Measurements from ENCODE around the gene C4orf51.

The C4orf51 gene

DNA sequence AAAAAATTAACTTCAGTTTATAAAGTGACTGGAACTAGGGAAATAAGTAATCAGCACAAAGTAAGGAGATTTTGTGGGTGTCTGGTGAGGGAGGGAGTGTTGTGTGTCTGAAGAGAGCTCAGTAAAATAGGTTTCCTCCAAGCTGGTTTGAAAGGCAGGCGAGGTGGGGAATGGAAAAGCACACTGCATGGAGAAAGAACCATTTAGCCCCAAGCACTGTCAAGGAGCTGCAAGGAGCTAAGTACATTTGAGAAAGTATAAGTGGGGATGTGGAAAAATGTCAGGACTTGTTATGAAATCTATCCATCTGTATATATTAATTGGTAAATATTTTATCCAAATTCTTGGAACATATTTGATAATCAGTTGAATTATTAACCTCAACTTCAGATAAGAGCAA is 956 bp downstream of the C4orf51 start:
- no peaks in the 10 kb centered on the region for H4K20me1 ChIP-seq (ENCODE audit: insufficient read depth, low read length)
- no peaks in the 10 kb centered on the region for H3K27me3 ChIP-seq (ENCODE audit: insufficient read depth, low read length, poor library complexity)
- no peaks in the 10 kb centered on the region for H3K79me2 ChIP-seq (ENCODE audit: insufficient read depth, low read length)
- H3K9ac ChIP-seq (ENCODE audit: low read depth, low read length), result no peak overlapping the region
- no peak overlapping the region for H3K4me3 ChIP-seq (ENCODE audit: low read depth in 1 of 2, low read length in 2 of 2)
- H3K9me3 ChIP-seq (ENCODE audit: insufficient read depth, low read length, severe bottlenecking), result no peaks in the 10 kb centered on the region
- TF ChIP-seq, protein P1, sequence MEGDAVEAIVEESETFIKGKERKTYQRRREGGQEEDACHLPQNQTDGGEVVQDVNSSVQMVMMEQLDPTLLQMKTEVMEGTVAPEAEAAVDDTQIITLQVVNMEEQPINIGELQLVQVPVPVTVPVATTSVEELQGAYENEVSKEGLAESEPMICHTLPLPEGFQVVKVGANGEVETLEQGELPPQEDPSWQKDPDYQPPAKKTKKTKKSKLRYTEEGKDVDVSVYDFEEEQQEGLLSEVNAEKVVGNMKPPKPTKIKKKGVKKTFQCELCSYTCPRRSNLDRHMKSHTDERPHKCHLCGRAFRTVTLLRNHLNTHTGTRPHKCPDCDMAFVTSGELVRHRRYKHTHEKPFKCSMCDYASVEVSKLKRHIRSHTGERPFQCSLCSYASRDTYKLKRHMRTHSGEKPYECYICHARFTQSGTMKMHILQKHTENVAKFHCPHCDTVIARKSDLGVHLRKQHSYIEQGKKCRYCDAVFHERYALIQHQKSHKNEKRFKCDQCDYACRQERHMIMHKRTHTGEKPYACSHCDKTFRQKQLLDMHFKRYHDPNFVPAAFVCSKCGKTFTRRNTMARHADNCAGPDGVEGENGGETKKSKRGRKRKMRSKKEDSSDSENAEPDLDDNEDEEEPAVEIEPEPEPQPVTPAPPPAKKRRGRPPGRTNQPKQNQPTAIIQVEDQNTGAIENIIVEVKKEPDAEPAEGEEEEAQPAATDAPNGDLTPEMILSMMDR (IDR thresholded peaks at IDR 0.05; ENCODE audit: borderline replicate concordance, extremely low read depth, low read length, poor library complexity, severe bottlenecking), result no peak
- no peak for DNase-seq
- no peaks in the 10 kb centered on the region for H3K4me1 ChIP-seq (ENCODE audit: insufficient read depth, low read length)
- H3K27ac ChIP-seq (ENCODE audit: low read length), result no peak overlapping the region
- no peak overlapping the region for H3K4me2 ChIP-seq (ENCODE audit: insufficient read depth, low read length)
- no peak overlapping the region for H2AFZ ChIP-seq (ENCODE audit: low read depth, low read length)
- no peaks in the 10 kb centered on the region for H3K36me3 ChIP-seq (ENCODE audit: insufficient read depth, low read length)
- ATAC-seq (ENCODE audit: insufficient read depth, low read depth), result no peak

DNA sequence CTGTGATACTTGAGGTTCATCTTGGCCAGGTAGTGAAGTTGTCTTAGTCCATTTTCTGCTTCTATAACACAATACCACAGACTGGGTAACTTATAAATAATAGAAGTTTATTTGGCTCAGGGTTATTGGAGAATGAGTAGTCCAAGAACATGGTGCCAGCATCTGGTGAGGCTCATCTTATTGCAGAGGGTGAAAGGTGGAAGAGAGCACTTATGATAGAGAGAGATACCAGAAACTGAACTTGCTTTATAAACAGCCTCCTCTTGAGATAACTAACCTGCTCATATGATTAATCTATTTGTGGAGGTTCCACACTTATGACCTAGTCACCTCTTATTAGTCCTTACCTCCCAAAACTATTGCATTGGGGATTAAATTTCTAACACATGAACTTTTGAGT is 1.6 kb downstream of the C4orf51 start:
- no peak overlapping the region for H2AFZ ChIP-seq (ENCODE audit: low read depth, low read length)
- DNase-seq (no peak), ATAC-seq (ENCODE audit: insufficient read depth, low read depth) (no peak)
- no peaks in the 10 kb centered on the region for H3K4me1 ChIP-seq (ENCODE audit: insufficient read depth, low read length)
- no peaks in the 10 kb centered on the region for H3K36me3 ChIP-seq (ENCODE audit: insufficient read depth, low read length)
- H4K20me1 ChIP-seq (ENCODE audit: insufficient read depth, low read length), result no peaks in the 10 kb centered on the region
- H3K27ac ChIP-seq (ENCODE audit: low read length), result no peak overlapping the region
- no peak overlapping the region for H3K4me3 ChIP-seq (ENCODE audit: low read depth in 1 of 2, low read length in 2 of 2)
- H3K79me2 ChIP-seq (ENCODE audit: insufficient read depth, low read length), result no peaks in the 10 kb centered on the region
- no peak overlapping the region for H3K4me2 ChIP-seq (ENCODE audit: insufficient read depth, low read length)
- no peak overlapping the region for H3K9ac ChIP-seq (ENCODE audit: low read depth, low read length)
- no peaks in the 10 kb centered on the region for H3K9me3 ChIP-seq (ENCODE audit: insufficient read depth, low read length, severe bottlenecking)
- H3K27me3 ChIP-seq (ENCODE audit: insufficient read depth, low read length, poor library complexity), result no peaks in the 10 kb centered on the region
- no peak for TF ChIP-seq EZH2 (IDR thresholded peaks at IDR 0.05; ENCODE audit: borderline replicate concordance, low read depth, low read length, severe bottlenecking)
- TF ChIP-seq, protein P1 (IDR thresholded peaks at IDR 0.05; ENCODE audit: borderline replicate concordance, extremely low read depth, low read length, poor library complexity, severe bottlenecking), result no peak

DNA sequence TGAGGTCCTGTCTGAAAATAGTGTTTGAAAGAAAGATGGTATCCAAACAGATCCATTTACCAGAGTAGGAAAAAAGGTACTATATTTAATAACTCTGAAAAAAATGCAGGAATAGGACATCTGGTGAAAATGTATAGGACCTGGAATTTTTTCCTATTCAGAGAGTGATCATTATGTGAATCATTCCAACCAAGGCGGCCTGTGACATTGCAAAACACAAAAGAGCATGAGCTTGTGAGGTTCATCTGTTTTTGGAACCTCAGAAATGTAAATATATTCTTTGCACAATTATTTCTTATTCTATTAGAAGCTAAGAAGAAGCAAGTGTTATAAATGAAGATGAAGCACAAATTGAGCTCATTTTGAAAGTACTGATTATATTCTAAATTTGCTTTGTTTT is 2.0 kb downstream of the C4orf51 start:
- Histone ChIP-seq H3K9ac (ENCODE audit: low read depth, low read length) (no peak overlapping the region), H4K20me1 (ENCODE audit: insufficient read depth, low read length) (no peaks in the 10 kb centered on the region), H3K27me3 (ENCODE audit: insufficient read depth, low read length, poor library complexity) (no peaks in the 10 kb centered on the region), H3K4me2 (ENCODE audit: insufficient read depth, low read length) (no peak overlapping the region), H3K27ac (ENCODE audit: low read length) (no peak overlapping the region), H2AFZ (ENCODE audit: low read depth, low read length) (no peak overlapping the region), H3K4me3 (ENCODE audit: low read depth in 1 of 2, low read length in 2 of 2) (no peak overlapping the region), H3K36me3 (ENCODE audit: insufficient read depth, low read length) (no peaks in the 10 kb centered on the region), H3K9me3 (ENCODE audit: insufficient read depth, low read length, severe bottlenecking) (no peaks in the 10 kb centered on the region), H3K4me1 (ENCODE audit: insufficient read depth, low read length) (no peaks in the 10 kb centered on the region), H3K79me2 (ENCODE audit: insufficient read depth, low read length) (no peaks in the 10 kb centered on the region)
- DNase-seq (no peak), ATAC-seq (ENCODE audit: insufficient read depth, low read depth) (no peak)
- TF ChIP-seq, protein P1 (IDR thresholded peaks at IDR 0.05; ENCODE audit: borderline replicate concordance, extremely low read depth, low read length, poor library complexity, severe bottlenecking), result no peak
- no peak for TF ChIP-seq EZH2 (IDR thresholded peaks at IDR 0.05; ENCODE audit: borderline replicate concordance, low read depth, low read length, severe bottlenecking)

DNA sequence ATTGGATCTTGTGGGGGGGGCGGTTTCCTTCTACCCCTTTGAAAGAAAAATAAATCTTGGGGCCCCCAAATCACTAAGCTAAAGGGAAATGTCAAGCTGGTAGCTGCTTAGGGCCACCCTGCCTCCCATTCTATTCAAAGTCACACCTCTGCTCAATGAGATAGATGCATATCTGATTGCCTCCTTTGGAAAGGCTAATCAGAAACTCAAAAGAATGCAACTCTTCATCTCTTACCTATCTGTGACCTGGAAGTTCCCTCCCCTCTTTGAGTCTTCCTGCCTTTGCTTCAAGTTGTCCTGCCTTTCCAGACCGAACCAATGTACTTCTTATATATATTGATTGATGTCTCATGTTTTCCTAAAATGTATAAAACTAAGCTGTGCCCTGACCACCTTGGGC is 7.0 kb downstream of the C4orf51 start:
- no peaks in the 10 kb centered on the region for H3K27me3 ChIP-seq (ENCODE audit: insufficient read depth, low read length, poor library complexity)
- no peaks in the 10 kb centered on the region for H3K36me3 ChIP-seq (ENCODE audit: insufficient read depth, low read length)
- H3K4me2 ChIP-seq (ENCODE audit: insufficient read depth, low read length), result no peak overlapping the region
- no peak overlapping the region for H3K9ac ChIP-seq (ENCODE audit: low read depth, low read length)
- H3K9me3 ChIP-seq (ENCODE audit: insufficient read depth, low read length, severe bottlenecking), result no peaks in the 10 kb centered on the region
- ATAC-seq (ENCODE audit: insufficient read depth, low read depth), result no peak
- no peak overlapping the region for H3K4me3 ChIP-seq (ENCODE audit: low read depth in 1 of 2, low read length in 2 of 2)
- H3K27ac ChIP-seq (ENCODE audit: low read length), result no peak overlapping the region
- TF ChIP-seq, protein P1 (IDR thresholded peaks at IDR 0.05; ENCODE audit: borderline replicate concordance, extremely low read depth, low read length, poor library complexity, severe bottlenecking), result no peak
- DNase-seq, result no peak
- H3K4me1 ChIP-seq (ENCODE audit: insufficient read depth, low read length), result no peaks in the 10 kb centered on the region
- no peaks in the 10 kb centered on the region for H3K79me2 ChIP-seq (ENCODE audit: insufficient read depth, low read length)
- no peak overlapping the region for H2AFZ ChIP-seq (ENCODE audit: low read depth, low read length)
- no peaks in the 10 kb centered on the region for H4K20me1 ChIP-seq (ENCODE audit: insufficient read depth, low read length)

Data from DND-41 (cell line).